Measurements from ENCODE around the gene SRCIN1.

Gene SRCIN1

DNA sequence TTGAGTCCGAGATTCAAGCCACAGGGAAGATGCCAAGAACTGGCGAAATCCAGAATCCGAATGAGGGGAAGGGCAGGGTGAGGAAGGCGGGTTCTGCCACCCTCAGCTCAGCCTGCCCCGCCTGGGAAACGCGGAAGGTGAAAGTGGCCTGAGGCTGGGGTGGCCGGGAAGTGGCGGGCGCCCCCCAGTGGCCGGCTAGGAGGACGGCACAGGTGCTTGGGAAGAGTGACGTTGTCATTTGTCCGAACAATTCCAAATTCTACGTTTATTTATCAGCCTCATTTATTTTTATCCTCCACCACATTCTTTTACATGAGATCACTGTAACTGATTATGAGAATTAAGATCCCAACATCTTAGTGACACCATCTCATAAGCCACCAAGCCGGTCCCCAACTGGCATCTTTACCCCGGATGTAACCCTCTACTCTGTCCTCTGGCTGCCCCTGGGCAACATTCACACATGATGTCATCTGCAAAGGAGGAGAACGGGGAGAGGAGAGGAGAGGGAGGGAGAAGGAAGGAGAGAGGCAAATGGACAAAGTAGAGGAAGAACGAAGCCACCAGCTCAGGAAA is 21.3 kb downstream of the SRCIN1 start:
- DNase-seq (ENCODE audit: low spot score) = peak; percentile 84
- TF ChIP-seq, protein P1, sequence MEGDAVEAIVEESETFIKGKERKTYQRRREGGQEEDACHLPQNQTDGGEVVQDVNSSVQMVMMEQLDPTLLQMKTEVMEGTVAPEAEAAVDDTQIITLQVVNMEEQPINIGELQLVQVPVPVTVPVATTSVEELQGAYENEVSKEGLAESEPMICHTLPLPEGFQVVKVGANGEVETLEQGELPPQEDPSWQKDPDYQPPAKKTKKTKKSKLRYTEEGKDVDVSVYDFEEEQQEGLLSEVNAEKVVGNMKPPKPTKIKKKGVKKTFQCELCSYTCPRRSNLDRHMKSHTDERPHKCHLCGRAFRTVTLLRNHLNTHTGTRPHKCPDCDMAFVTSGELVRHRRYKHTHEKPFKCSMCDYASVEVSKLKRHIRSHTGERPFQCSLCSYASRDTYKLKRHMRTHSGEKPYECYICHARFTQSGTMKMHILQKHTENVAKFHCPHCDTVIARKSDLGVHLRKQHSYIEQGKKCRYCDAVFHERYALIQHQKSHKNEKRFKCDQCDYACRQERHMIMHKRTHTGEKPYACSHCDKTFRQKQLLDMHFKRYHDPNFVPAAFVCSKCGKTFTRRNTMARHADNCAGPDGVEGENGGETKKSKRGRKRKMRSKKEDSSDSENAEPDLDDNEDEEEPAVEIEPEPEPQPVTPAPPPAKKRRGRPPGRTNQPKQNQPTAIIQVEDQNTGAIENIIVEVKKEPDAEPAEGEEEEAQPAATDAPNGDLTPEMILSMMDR (conservative IDR thresholded peaks at IDR 0.05; ENCODE audit: low read depth) = peak; percentile 95
- ChIA-PET CTCF (interaction anchor here (0.6 to 2.0 kb wide), 15 partner anchors 9 to 229 kb away, joined by 3 to 14 read pairs (median 4); no protein-coding TSS in a partner anchor), POLR2A (ENCODE audit: low non-redundant PET) (no interaction called here)
- no peak overlapping the region for H3K27ac ChIP-seq

DNA sequence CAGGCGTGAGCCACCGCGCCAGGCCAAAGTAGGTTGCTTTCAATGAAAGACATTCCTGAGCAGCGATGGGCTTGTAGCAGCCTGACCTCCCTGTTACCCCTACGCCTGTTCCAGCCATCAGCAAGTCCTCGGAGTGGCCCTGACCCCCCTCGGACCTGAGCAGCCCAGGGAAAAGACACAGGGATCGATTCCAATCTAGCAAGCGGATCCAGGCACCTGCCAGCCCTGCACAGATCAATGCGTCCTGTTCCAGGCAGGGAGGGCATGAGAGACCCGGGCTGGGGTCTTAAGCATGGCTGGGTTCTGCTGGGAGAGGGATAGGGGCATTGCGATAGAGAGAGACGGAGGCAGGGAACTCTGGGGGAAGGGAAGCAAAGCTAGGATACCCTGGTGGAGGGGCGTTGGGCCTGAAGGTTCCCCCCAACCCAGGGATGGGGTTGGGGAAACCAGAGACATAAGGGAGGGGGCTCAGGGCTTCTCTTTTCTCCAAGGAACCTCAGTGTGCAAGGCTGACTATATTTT is 21.9 kb downstream of the SRCIN1 start:
- no peak overlapping the region for H3K27ac ChIP-seq
- TF ChIP-seq, protein P1 (conservative IDR thresholded peaks at IDR 0.05; ENCODE audit: low read depth) = no peak
- ChIA-PET CTCF (interaction anchor here (0.6 to 2.6 kb wide), 15 partner anchors 8 to 203 kb away, joined by 3 to 18 read pairs (median 5); no protein-coding TSS in a partner anchor), POLR2A (ENCODE audit: low non-redundant PET) (no interaction called here)
- DNase-seq (ENCODE audit: low spot score) = no peak

DNA sequence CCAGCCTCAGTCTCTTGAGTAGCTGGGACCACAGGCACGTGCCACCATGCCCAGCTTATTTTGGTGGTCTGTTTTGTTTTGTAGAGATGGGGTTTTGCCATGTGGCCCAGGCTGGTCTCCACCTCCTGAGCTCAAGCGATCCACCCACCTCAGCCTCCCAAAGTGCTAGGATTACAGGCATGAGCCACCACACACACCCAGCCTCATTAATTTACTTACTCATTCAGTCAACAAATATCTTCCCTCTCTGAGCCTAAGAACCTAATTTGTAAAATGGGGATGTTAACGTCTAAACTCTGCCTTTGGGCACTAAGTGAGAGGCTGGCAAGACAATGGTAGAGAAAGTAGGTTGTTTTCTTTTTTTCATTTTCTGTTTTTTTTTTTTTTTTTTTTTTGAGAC is 22.6 kb downstream of the SRCIN1 start:
- DNase-seq (ENCODE audit: low spot score) = no peak
- H3K27ac ChIP-seq = no peak overlapping the region
- TF ChIP-seq, protein P1 (conservative IDR thresholded peaks at IDR 0.05; ENCODE audit: low read depth) = no peak
- POLR2A ChIA-PET (ENCODE audit: low non-redundant PET) = interaction anchor here (0.6 kb wide), 1 partner anchor 229 kb away, joined by 3 read pairs; no protein-coding TSS in a partner anchor
- CTCF ChIA-PET = interaction anchor here (2.6 kb wide), 1 partner anchor 25 kb away, joined by 18 read pairs; no protein-coding TSS in a partner anchor

DNA sequence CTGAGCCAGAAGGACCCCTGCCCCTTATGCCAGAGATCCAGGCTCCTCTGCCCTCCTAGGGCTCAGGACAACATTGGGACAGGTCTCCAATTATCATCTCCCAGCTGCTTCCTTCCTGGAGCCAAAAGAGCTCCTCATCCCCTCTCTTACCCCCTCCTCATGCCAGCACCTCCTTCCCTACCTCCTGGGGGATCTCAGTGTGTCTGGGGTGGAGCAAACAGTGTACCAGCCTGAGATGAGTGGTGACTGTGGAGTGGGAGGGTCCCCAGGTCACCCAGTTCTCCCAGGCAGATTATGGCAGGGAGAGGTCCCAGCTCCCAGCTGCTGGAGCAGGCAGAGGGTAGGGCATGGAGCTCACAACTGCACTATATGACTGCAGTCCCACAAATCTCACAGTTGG is 23.7 kb downstream of the SRCIN1 start:
- POLR2A ChIA-PET (ENCODE audit: low non-redundant PET) = no interaction called here
- TF ChIP-seq, protein P1 (conservative IDR thresholded peaks at IDR 0.05; ENCODE audit: low read depth) = no peak
- no peak overlapping the region for H3K27ac ChIP-seq
- CTCF ChIA-PET = interaction anchor here (0.5 to 2.6 kb wide), 3 partner anchors 23 to 927 kb away, joined by 4 to 18 read pairs (median 7); no protein-coding TSS in a partner anchor
- DNase-seq (ENCODE audit: low spot score) = no peak

DNA sequence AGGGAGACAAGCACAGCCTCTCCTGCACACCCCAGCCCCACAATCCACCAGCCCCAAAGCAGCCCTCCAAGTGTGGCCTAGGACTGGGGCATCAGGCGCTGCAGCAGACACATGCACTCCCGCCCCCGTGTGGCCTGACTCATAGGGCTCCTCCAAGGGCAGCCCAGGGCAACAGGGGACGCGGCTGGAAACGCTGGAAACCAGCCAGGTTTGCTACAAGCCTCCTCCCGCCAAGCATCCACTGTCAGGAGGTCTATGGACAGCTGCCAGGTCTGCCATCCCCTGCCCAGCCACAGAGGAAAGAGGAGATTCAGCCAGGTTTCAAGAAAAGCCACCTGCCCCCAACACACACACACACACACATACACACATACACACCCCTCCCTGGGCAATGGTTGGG is 25.8 kb downstream of the SRCIN1 start:
- TF ChIP-seq, protein P1 (conservative IDR thresholded peaks at IDR 0.05; ENCODE audit: low read depth) = peak; percentile 10; the same call in 1 of the 2 replicates
- peak; percentile 72 for DNase-seq (ENCODE audit: low spot score)
- ChIA-PET CTCF (no interaction called here), POLR2A (ENCODE audit: low non-redundant PET) (no interaction called here)
- no peak overlapping the region for H3K27ac ChIP-seq

DNA sequence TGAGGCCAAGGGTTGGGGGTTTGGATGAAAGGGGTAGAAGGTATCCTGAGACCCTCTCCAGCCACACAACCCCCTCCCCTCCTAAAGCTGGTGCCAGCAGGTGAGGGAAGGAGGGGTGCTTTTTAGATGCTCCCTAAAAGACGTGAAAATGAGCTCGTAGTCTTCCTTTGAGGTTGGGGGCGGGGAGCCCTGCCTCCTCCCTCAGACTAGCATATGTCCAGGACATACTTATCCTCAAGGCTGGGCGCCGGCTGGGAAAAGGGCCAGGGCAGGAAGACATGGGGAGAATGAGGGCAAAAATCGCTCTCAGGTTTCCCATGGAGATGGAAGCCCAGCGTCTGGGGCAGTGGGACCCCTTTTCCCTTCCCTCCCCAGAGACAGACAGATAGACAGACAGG is 26.7 kb downstream of the SRCIN1 start:
- TF ChIP-seq, protein P1 (conservative IDR thresholded peaks at IDR 0.05; ENCODE audit: low read depth) = no peak
- DNase-seq (ENCODE audit: low spot score) = no peak
- CTCF ChIA-PET = interaction anchor here (0.7 to 1.1 kb wide), 2 partner anchors 70 to 89 kb away, joined by 3 read pairs; no protein-coding TSS in a partner anchor
- POLR2A ChIA-PET (ENCODE audit: low non-redundant PET) = no interaction called here
- H3K27ac ChIP-seq = no peak overlapping the region
